Glomerular visceral epithelial cell (primary cell): Measurements from ENCODE around the gene CPNE4.

ENCODE experiments used
- DNase-seq: peaks from one replicate; pipeline ENCODE4 v3.0.0-alpha.2; 2016; ENCODE audit errors: extremely low spot score

CPNE4 gene

GRCh38 chr3:131881777-131882176 is 153.0 kb downstream of the CPNE4 start:
- no peak for DNase-seq

GRCh38 chr3:131880948-131881347 is 153.9 kb downstream of the CPNE4 start:
- DNase-seq, result no peak

GRCh38 chr3:131868203-131868602 is 166.6 kb downstream of the CPNE4 start:
- DNase-seq, result no peak

- no peak for DNase-seq
Observed at GRCh38 chr3:131856171-131856570, 178.6 kb downstream of the CPNE4 start.

- DNase-seq, result no peak
Observed at GRCh38 chr3:131850223-131850622, 184.6 kb downstream of the CPNE4 start.

GRCh38 chr3:131849616-131850015 is 185.2 kb downstream of the CPNE4 start:
- no peak for DNase-seq

- DNase-seq, result no peak
Observed at GRCh38 chr3:131847966-131848510, 186.8 kb downstream of the CPNE4 start.

- DNase-seq, result no peak
Observed at GRCh38 chr3:131846296-131846924, 188.4 kb downstream of the CPNE4 start.

GRCh38 chr3:131843174-131843573 is 191.6 kb downstream of the CPNE4 start:
- no peak for DNase-seq

- DNase-seq, result no peak
Observed at GRCh38 chr3:131840156-131840797, 194.5 kb downstream of the CPNE4 start.

- DNase-seq, result no peak
Observed at GRCh38 chr3:131835906-131836305, 198.9 kb downstream of the CPNE4 start.

GRCh38 chr3:131831608-131832007 is 203.2 kb downstream of the CPNE4 start:
- DNase-seq, result no peak

- DNase-seq, result no peak
Observed at GRCh38 chr3:131821191-131821762, 213.5 kb downstream of the CPNE4 start.

GRCh38 chr3:131819381-131820055 is 215.3 kb downstream of the CPNE4 start:
- no peak for DNase-seq

GRCh38 chr3:131812433-131812832 is 222.4 kb downstream of the CPNE4 start:
- no peak for DNase-seq

- no peak for DNase-seq
Observed at GRCh38 chr3:131811481-131811880, 223.3 kb downstream of the CPNE4 start.

- DNase-seq, result no peak
Observed at GRCh38 chr3:131807822-131808221, 227.0 kb downstream of the CPNE4 start.

- no peak for DNase-seq
Observed at GRCh38 chr3:131806736-131807135, 228.1 kb downstream of the CPNE4 start.

GRCh38 chr3:131804565-131805133 is 230.2 kb downstream of the CPNE4 start:
- no peak for DNase-seq

- no peak for DNase-seq
Observed at GRCh38 chr3:131803113-131803512, 231.7 kb downstream of the CPNE4 start.

- no peak for DNase-seq
Observed at GRCh38 chr3:131802029-131802428, 232.8 kb downstream of the CPNE4 start.

- DNase-seq, result no peak
Observed at GRCh38 chr3:131801566-131801965, 233.2 kb downstream of the CPNE4 start.
